ENCODE results near the gene ANKRD1.

The ANKRD1 gene

DNA sequence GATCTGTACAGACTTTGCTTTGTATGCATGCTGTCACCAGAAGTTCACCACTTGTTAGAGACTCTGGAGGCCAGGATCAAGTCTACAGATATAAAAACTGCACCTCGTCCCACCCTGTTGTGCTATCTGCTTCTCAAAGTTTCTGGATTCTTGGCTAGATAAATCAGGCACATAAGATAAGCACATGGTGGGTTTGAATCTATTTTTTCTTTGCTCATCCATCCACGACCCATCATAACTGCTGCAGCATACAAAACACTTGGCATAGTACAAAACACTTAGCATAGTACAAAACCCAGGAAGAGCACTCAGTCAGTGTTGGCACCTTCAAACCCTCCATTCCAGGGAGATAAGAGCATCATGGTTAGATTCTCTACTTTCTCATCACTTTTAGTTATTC lies 42.4 kb upstream of the ANKRD1 start:
- Histone ChIP-seq H3K79me2 (ENCODE audit: low read length) (no peaks in the 10 kb centered on the region), H3K27me3 (ENCODE audit: low read depth, low read length) (no peaks in the 10 kb centered on the region), H3K9me3 (ENCODE audit: insufficient read depth, low read length) (no peaks in the 10 kb centered on the region), H4K20me1 (ENCODE audit: insufficient read depth, low read length) (no peaks in the 10 kb centered on the region), H3K4me1 (ENCODE audit: low read length) (peaks cover 4% of the 10 kb centered on the region; the same call in 1 of the 2 replicates), H3K27ac (ENCODE audit: low read length) (no peak overlapping the region), H3K9ac (ENCODE audit: low read length) (no peak overlapping the region), H3K36me3 (replicated peaks; ENCODE audit: low read depth, low read length) (no peaks in the 10 kb centered on the region), H3K4me3 (ENCODE audit: low read length) (no peak overlapping the region), H3K4me2 (ENCODE audit: low read length) (no peak overlapping the region), H2AFZ (ENCODE audit: low read depth, low read length) (no peak overlapping the region)
- TF ChIP-seq, protein P1, sequence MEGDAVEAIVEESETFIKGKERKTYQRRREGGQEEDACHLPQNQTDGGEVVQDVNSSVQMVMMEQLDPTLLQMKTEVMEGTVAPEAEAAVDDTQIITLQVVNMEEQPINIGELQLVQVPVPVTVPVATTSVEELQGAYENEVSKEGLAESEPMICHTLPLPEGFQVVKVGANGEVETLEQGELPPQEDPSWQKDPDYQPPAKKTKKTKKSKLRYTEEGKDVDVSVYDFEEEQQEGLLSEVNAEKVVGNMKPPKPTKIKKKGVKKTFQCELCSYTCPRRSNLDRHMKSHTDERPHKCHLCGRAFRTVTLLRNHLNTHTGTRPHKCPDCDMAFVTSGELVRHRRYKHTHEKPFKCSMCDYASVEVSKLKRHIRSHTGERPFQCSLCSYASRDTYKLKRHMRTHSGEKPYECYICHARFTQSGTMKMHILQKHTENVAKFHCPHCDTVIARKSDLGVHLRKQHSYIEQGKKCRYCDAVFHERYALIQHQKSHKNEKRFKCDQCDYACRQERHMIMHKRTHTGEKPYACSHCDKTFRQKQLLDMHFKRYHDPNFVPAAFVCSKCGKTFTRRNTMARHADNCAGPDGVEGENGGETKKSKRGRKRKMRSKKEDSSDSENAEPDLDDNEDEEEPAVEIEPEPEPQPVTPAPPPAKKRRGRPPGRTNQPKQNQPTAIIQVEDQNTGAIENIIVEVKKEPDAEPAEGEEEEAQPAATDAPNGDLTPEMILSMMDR (IDR thresholded peaks at IDR 0.05; ENCODE audit: low read depth, low read length): no peak
- TF ChIP-seq EZH2phosphoT487 (IDR thresholded peaks at IDR 0.05; ENCODE audit: low read depth): no peak

DNA sequence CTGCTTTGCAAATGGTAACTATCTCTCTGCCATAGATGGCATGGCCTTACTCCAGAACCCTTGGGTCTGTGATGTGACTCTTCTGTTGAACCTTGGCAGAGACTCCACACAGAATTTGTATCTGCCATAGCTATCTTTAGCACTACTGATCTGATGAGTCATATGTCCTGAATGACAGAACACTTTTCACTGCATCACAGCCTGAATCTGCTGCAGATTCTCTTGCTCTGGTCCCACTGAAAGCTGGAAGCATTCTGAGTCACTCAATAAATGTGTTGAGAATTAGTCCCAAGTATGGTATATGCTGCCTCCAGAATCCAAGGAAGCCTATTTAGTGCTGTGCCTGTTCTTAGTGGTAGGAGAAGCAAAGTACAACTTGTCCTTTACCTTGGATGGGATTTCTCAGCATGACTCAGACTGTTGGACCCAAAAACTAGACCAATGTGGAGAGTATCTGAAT lies 39.5 kb upstream of the ANKRD1 start:
- Histone ChIP-seq H3K9me3 (ENCODE audit: insufficient read depth, low read length) (no peaks in the 10 kb centered on the region), H3K4me2 (ENCODE audit: low read length) (no peak overlapping the region), H3K27me3 (ENCODE audit: low read depth, low read length) (no peaks in the 10 kb centered on the region), H3K4me3 (ENCODE audit: low read length) (no peak overlapping the region), H2AFZ (ENCODE audit: low read depth, low read length) (no peak overlapping the region), H3K79me2 (ENCODE audit: low read length) (no peaks in the 10 kb centered on the region), H4K20me1 (ENCODE audit: insufficient read depth, low read length) (no peaks in the 10 kb centered on the region), H3K4me1 (ENCODE audit: low read length) (peaks cover 4% of the 10 kb centered on the region; the same call in 1 of the 2 replicates), H3K36me3 (replicated peaks; ENCODE audit: low read depth, low read length) (no peaks in the 10 kb centered on the region), H3K27ac (ENCODE audit: low read length) (no peak overlapping the region), H3K9ac (ENCODE audit: low read length) (no peak overlapping the region)
- TF ChIP-seq, protein P1 (IDR thresholded peaks at IDR 0.05; ENCODE audit: low read depth, low read length): no peak
- TF ChIP-seq EZH2phosphoT487 (IDR thresholded peaks at IDR 0.05; ENCODE audit: low read depth): no peak

DNA sequence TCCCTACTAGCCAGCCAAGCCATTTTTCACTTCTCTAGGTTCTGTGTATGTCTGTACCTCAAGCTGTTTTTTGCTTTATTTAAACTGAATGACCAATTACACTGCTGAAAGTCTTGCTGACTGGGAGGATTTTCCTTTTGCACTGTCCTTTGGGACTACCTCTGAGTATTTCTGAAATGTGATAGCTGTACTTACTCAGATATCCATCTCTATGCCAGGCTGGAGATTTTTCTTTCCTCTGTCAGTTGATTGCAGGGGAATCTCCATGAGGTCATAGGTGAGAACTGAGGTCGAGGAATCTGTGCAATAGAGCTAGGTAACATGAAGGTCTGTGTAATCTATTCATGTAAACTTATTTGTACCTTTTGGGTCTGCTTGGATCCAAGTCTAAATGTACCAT lies 38.9 kb upstream of the ANKRD1 start:
- Histone ChIP-seq H3K27ac (ENCODE audit: low read length) (no peak overlapping the region), H3K36me3 (replicated peaks; ENCODE audit: low read depth, low read length) (no peaks in the 10 kb centered on the region), H3K4me3 (ENCODE audit: low read length) (no peak overlapping the region), H3K4me1 (ENCODE audit: low read length) (peaks cover 4% of the 10 kb centered on the region; the same call in 1 of the 2 replicates), H4K20me1 (ENCODE audit: insufficient read depth, low read length) (no peaks in the 10 kb centered on the region), H3K79me2 (ENCODE audit: low read length) (no peaks in the 10 kb centered on the region), H3K9me3 (ENCODE audit: insufficient read depth, low read length) (no peaks in the 10 kb centered on the region), H3K27me3 (ENCODE audit: low read depth, low read length) (no peaks in the 10 kb centered on the region), H3K9ac (ENCODE audit: low read length) (no peak overlapping the region), H2AFZ (ENCODE audit: low read depth, low read length) (no peak overlapping the region), H3K4me2 (ENCODE audit: low read length) (no peak overlapping the region)
- TF ChIP-seq, protein P1 (IDR thresholded peaks at IDR 0.05; ENCODE audit: low read depth, low read length): no peak
- no peak for TF ChIP-seq EZH2phosphoT487 (IDR thresholded peaks at IDR 0.05; ENCODE audit: low read depth)

DNA sequence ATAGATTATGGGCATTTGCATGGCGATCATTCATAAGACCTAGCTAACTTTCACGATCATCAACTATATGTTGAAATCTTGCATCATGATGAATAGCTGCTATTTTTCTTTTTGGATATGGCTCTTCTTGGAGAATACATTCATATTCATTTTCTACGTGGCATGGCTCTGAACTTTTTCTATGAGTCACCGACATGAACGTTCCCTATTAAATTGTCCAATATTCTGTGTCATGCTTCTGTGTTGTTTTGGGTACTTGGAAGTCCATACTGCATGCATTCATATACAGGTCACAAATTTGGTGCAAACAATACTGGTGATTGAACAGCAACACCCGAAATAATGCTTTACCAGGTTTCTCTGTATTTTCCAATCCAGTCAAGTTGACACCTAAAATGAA lies 37.9 kb upstream of the ANKRD1 start:
- peaks cover 4% of the 10 kb centered on the region; the same call in 1 of the 2 replicates for H3K4me1 ChIP-seq (ENCODE audit: low read length)
- H3K27ac ChIP-seq (ENCODE audit: low read length): no peak overlapping the region
- H3K9me3 ChIP-seq (ENCODE audit: insufficient read depth, low read length): no peaks in the 10 kb centered on the region
- H3K9ac ChIP-seq (ENCODE audit: low read length): no peak overlapping the region
- no peaks in the 10 kb centered on the region for H4K20me1 ChIP-seq (ENCODE audit: insufficient read depth, low read length)
- H3K79me2 ChIP-seq (ENCODE audit: low read length): no peaks in the 10 kb centered on the region
- no peaks in the 10 kb centered on the region for H3K27me3 ChIP-seq (ENCODE audit: low read depth, low read length)
- TF ChIP-seq, protein P1 (IDR thresholded peaks at IDR 0.05; ENCODE audit: low read depth, low read length): no peak
- no peak for TF ChIP-seq EZH2phosphoT487 (IDR thresholded peaks at IDR 0.05; ENCODE audit: low read depth)
- no peak overlapping the region for H2AFZ ChIP-seq (ENCODE audit: low read depth, low read length)
- no peaks in the 10 kb centered on the region for H3K36me3 ChIP-seq (replicated peaks; ENCODE audit: low read depth, low read length)
- H3K4me3 ChIP-seq (ENCODE audit: low read length): no peak overlapping the region
- H3K4me2 ChIP-seq (ENCODE audit: low read length): no peak overlapping the region

Data from OCI-LY3 (cell line).